K562 (cell line): ENCODE measurements around the gene CTDSPL. TPM values are rescaled to one million over a fixed set of nuclear protein-coding genes. Genes with fewer than 3 reads are reported as not detected.

ENCODE experiments used
- ATAC-seq: fragments of 200-7000 bp; cut with Tn5 transposase; 3 replicates; pipeline ENCODE4 v1.9.1; 2020; ENCODE audit warnings: moderate library complexity
- BruUV-seq: library from RNA; stranded (reverse); fragments of 400-500 nt; replicated peaks from 2 replicates; lab custom pipeline; 2021; lab: Mats Ljungman, UMichigan
- CTCF ChIA-PET: fragments of 300-600 bp; formaldehyde crosslinking; extraction: SDS; loops from one replicate; lab custom pipeline; 2021; ENCODE audit warnings: low intra/inter-chr PET ratio; lab: Yijun Ruan, JAX
- POLR2A ChIA-PET: fragments of 300-600, 350-650 bp; sonication (Branson Sonifier 250); formaldehyde crosslinking; extraction: SDS; loops from one replicate; lab custom pipeline; 2021; ENCODE audit warnings: antibody characterized with exemption, inconsistent platforms; lab: Yijun Ruan, JAX
- DNase-seq, 4 experiments: peaks; one replicate each; pipeline versions ENCODE4 v3.0.0 to v3.0.0-alpha.2; 2011 to 2018; ENCODE audit warnings: low spot score in 3 of 4, mixed read lengths in 3 of 4; ENCODE audit errors: extremely low read depth in 1 of 4
- FAIRE-seq: peaks from 2 replicates; lab custom pipeline; 2011; peaks lifted over from hg19 to GRCh38; lab: Jason Lieb, UNC
- H2AFZ ChIP-seq: 2 replicates; pipeline ENCODE4 v1.6.0; 2011; ENCODE audit warnings: low read depth, low read length, control low read depth, inconsistent platforms
- H3K27ac ChIP-seq: fragments of 200-600 bp; 3 replicates; pipeline ENCODE4 v1.8.0; 2011; ENCODE audit warnings: low read depth, mild to moderate bottlenecking, control low read depth, inconsistent platforms, low read length, moderate library complexity, mixed read lengths; ENCODE audit errors: extremely low read depth
- H3K27me3 ChIP-seq, 2 experiments: fragments of 300-600 bp in 1 of 2; 2 replicates in 1 of 2; 3 replicates in 1 of 2; pipeline versions ENCODE4 v1.6.0 to v1.8.0; 2011; ENCODE audit warnings: inconsistent platforms in 2 of 2, low read length in 2 of 2, mild to moderate bottlenecking in 1 of 2, mixed read lengths in 1 of 2, moderate library complexity in 1 of 2; ENCODE audit not compliant: control insufficient read depth in 2 of 2, insufficient read depth in 2 of 2
- H3K36me3 ChIP-seq: fragments of 300-600 bp; 3 replicates; pipeline ENCODE4 v1.8.0; 2011; ENCODE audit warnings: mild to moderate bottlenecking, low read length, inconsistent platforms; ENCODE audit not compliant: control insufficient read depth, insufficient read depth
- H3K4me1 ChIP-seq, 2 experiments: fragments of 200-600 bp in 1 of 2; replicated peaks in 1 of 2; 2 replicates in 1 of 2; 3 replicates in 1 of 2; pipeline versions ENCODE4 v1.5.1 to v1.8.0; 2011; ENCODE audit warnings: inconsistent platforms in 2 of 2, low read length in 2 of 2, mild to moderate bottlenecking in 1 of 2, mixed read lengths in 1 of 2, moderate library complexity in 1 of 2; ENCODE audit not compliant: control insufficient read depth in 2 of 2, insufficient read depth in 2 of 2
- H3K4me2 ChIP-seq: 2 replicates; pipeline ENCODE4 v1.6.1; 2011; ENCODE audit warnings: low read length, control low read depth, inconsistent platforms, mixed read lengths; ENCODE audit not compliant: insufficient read depth
- H3K4me3 ChIP-seq: fragments of 200-600 bp; sonication (generic), shearing (Covaris generic); 2 replicates; pipeline ENCODE4 v1.5.1; 2016; ENCODE audit warnings: control low read depth, inconsistent platforms
- H3K79me2 ChIP-seq: fragments of 200-600 bp; 3 replicates; pipeline ENCODE4 v1.8.0; 2011; ENCODE audit warnings: low read length, inconsistent platforms; ENCODE audit not compliant: control insufficient read depth, insufficient read depth
- H3K9ac ChIP-seq, 2 experiments: 2 replicates each; pipeline versions ENCODE4 v1.6.0 to v1.6.1; 2011; ENCODE audit warnings: low read depth in 2 of 2, low read length in 2 of 2, control low read depth in 1 of 2, inconsistent platforms in 1 of 2, mild to moderate bottlenecking in 1 of 2, mixed read lengths in 1 of 2; ENCODE audit not compliant: insufficient read depth in 1 of 2
- H3K9me1 ChIP-seq: one replicate; pipeline ENCODE4 v1.6.0; 2011; ENCODE audit warnings: inconsistent platforms, mild to moderate bottlenecking, low read length, moderate library complexity; ENCODE audit not compliant: control insufficient read depth, insufficient read depth
- H3K9me3 ChIP-seq: replicated peaks from 2 replicates; pipeline ENCODE4 v1.5.1; 2011; ENCODE audit warnings: low read depth, low read length, inconsistent platforms; ENCODE audit not compliant: control insufficient read depth, insufficient read depth
- H4K20me1 ChIP-seq: replicated peaks from 2 replicates; pipeline ENCODE4 v1.6.1; 2011; ENCODE audit warnings: low read length, inconsistent platforms, mixed read lengths; ENCODE audit not compliant: control insufficient read depth, insufficient read depth
- MCM5 ChIP-seq: fragments of 450-650 bp; IDR thresholded peaks from 2 replicates; pipeline ENCODE4 v1.6.1; 2016; ENCODE audit warnings: low read depth
- NCOA1 ChIP-seq: fragments of 450-650 bp; IDR thresholded peaks from 2 replicates; pipeline ENCODE4 v1.6.1; 2016; ENCODE audit warnings: low read depth
- RBBP5 ChIP-seq: fragments of 200-600 bp; sonication (generic); IDR thresholded peaks from 2 replicates; pipeline ENCODE4 v1.6.1; 2012; ENCODE audit warnings: borderline replicate concordance, mild to moderate bottlenecking, low read length, control low read depth, inconsistent platforms; ENCODE audit not compliant: insufficient read depth, poor library complexity, severe bottlenecking
- SPI1 ChIP-seq: IDR thresholded peaks from 2 replicates; pipeline ENCODE4 v1.6.1; 2011; ENCODE audit warnings: low read depth, low read length, control low read depth, borderline replicate concordance
- SREBF1 ChIP-seq: fragments of 150-350 bp; IDR thresholded peaks from 2 replicates; pipeline ENCODE4 v1.6.1; 2014; ENCODE audit warnings: antibody characterized with exemption, low read depth, low read length, borderline replicate concordance
- ZBTB11 ChIP-seq, 3 experiments: fragments of 200-800 bp in 1 of 3; fragments of 250-450 bp in 1 of 3; fragments of 450-650 bp in 1 of 3; sonication (Bioruptor Pico) in 1 of 3; sonication (Bioruptor generic) in 1 of 3; formaldehyde crosslinking in 1 of 3; IDR thresholded peaks; 2 replicates each; pipeline versions ENCODE4 v1.6.1 to v1.8.0; 2016 to 2022; ENCODE audit warnings: mild to moderate bottlenecking in 2 of 3, missing genetic modification characterization in 2 of 3, missing compliant biosample characterization in 1 of 3, moderate library complexity in 1 of 3
- ZNF766 ChIP-seq: fragments of 200-800 bp; sonication (Bioruptor generic); conservative IDR thresholded peaks from 2 replicates; pipeline ENCODE4 v1.6.1; 2016; ENCODE audit warnings: missing genetic modification characterization, missing compliant biosample characterization
- WGBS: fragments of 100-300 bp; shearing (Covaris generic); methylation state at CpG from one replicate; pipeline ENCODE4 v1.1.6; 2016; ENCODE audit warnings: low coverage, mixed read lengths; ENCODE audit not compliant: insufficient coverage; ENCODE audit errors: missing lambda C conversion rate; 5-methylcytosine and 5-hydroxymethylcytosine counted together
- in situ Hi-C: fragments of 300-500 bp; cut with MboI; formaldehyde crosslinking; loops from 4 replicates; pipeline ENCODE4 v1.15.0; 2018; ENCODE audit warnings: inconsistent platforms, mixed read lengths
- intact Hi-C: fragments of 100-400 bp; cut with micrococcal nuclease; formaldehyde crosslinking; loops from 2 replicates; pipeline ENCODE4 v1.14.2; 2022
- polyA plus RNA-seq, 8 experiments: library from polyadenylated mRNA; depleted of rRNA in 4 of 8; stranded (reverse) in 5 of 8; unstranded in 3 of 8; fragments of >200 nt; fragmentation: Nextera tagmentation in 2 of 8; fragmentation: Illumina TruSeq in 1 of 8; extraction: Ambion mirVana in 2 of 8; extraction: Trizol in 1 of 8; gene quantifications; 2 replicates each; pipeline versions ENCODE4 v1.2.1 to v1.2.3, GENCODE V29; 2011 to 2014; ENCODE audit warnings: inconsistent platforms in 1 of 8, missing spikeins in 1 of 8
- total RNA-seq, 7 experiments: library from RNA; depleted of rRNA in 6 of 7; stranded (reverse); fragments of >200 nt in 6 of 7; fragmentation: Illumina TruSeq in 2 of 7; extraction: Trizol in 2 of 7; gene quantifications; 2 replicates each; pipeline versions ENCODE4 v1.2.1 to v1.2.3, GENCODE V29; 2011 to 2021; ENCODE audit warnings: low replicate concordance in 1 of 7

Gene CTDSPL
- total and polyA plus RNA-seq, 9 of the 15 experiments (the other 6 are each of a cell fraction or from before 2014, with no cell fraction given): 5.1 to 19.3 (median 11.3) TPM

- no peaks in the 10 kb centered on the region for H3K36me3 ChIP-seq
- H3K4me3 ChIP-seq: no peak overlapping the region
- TF ChIP-seq NCOA1 (no peak), SPI1 (no peak), RBBP5 (no peak), ZBTB11 (CRISPR knock-in tag; IDR thresholded peaks at IDR 0.05) (no peak), ZNF766 (CRISPR knock-in tag) (no peak), SREBF1 (no peak), MCM5 (no peak)
- H3K27me3 ChIP-seq: no peaks in the 10 kb centered on the region
- H3K9me3 ChIP-seq: no peaks in the 10 kb centered on the region
- in situ Hi-C loops: no loop called here
- H3K4me1 ChIP-seq: peaks cover 25 to 34% of the 10 kb centered on the region in 2 experiments
- no peaks in the 10 kb centered on the region for H3K9me1 ChIP-seq
- no peak overlapping the region for H3K4me2 ChIP-seq
- no TSS peak for BruUV-seq
- intact Hi-C loops: no loop called here
- no peak for ATAC-seq
- ChIA-PET POLR2A (interaction anchor here (0.7 to 1.6 kb wide), 3 partner anchors 10 to 21 kb away, joined by 3 to 4 read pairs (median 4); no protein-coding TSS in a partner anchor), CTCF (no interaction called here)
- peak overlapping the region; percentile 54; the same call in 1 of the 2 replicates for H2AFZ ChIP-seq
- FAIRE-seq: no peak
- no peak overlapping the region for H3K9ac ChIP-seq
- no peak for DNase-seq
- WGBS: 13% methylated on average over 1 of the region's 1 CpG
- H4K20me1 ChIP-seq: no peaks in the 10 kb centered on the region
- no peak overlapping the region for H3K27ac ChIP-seq
- H3K79me2 ChIP-seq: no peaks in the 10 kb centered on the region
Observed at GRCh38 chr3:37982331-37982730, 120.7 kb downstream of the CTDSPL start.
